OCI-LY1 (cell line): ENCODE data around the gene PDZD2.

Source experiments
- CTCF ChIP-seq: fragments of 200-600 bp; sonication (generic), shearing (Covaris generic); IDR thresholded peaks from 2 replicates; pipeline ENCODE4 v1.5.1; 2017; ENCODE audit warnings: mild to moderate bottlenecking, antibody characterized with exemption, low read length, moderate library complexity, mixed read lengths
- EZH2 ChIP-seq: fragments of 200-600 bp; sonication (generic), shearing (Covaris generic); IDR thresholded peaks from 2 replicates; pipeline ENCODE4 v1.8.0; 2017; ENCODE audit warnings: borderline replicate concordance, mixed run types, mild to moderate bottlenecking, antibody characterized with exemption, low read length, moderate library complexity, mixed read lengths

- no peak for TF ChIP-seq CTCF
- TF ChIP-seq EZH2: no peak
Measured at GRCh38 chr5:32156635-32157034, 517.7 kb downstream of the PDZD2 start.
